Measurements from ENCODE around the gene TMEM271.
"Not testable (repeated sequence)": the region's sequence is repeated elsewhere in the genome, so short reads cannot be mapped to it uniquely, and the experiment has no call there.

TMEM271 gene

GRCh38 chr4:578451-579443 is 2.7 kb upstream of the TMEM271 start:
- DNase-seq, result no peak

- no peak for DNase-seq
Measured at GRCh38 chr4:577499-578450, 1.7 kb upstream of the TMEM271 start.

GRCh38 chr4:576991-577498 is 950 bp upstream of the TMEM271 start:
- no peak for DNase-seq

GRCh38 chr4:575281-576141 is 584 bp downstream of the TMEM271 start:
- no peak for DNase-seq

- no peak for DNase-seq
Measured at GRCh38 chr4:574346-575161, 1.5 kb downstream of the TMEM271 start.

- no peak for DNase-seq
Measured at GRCh38 chr4:573122-573892, 2.8 kb downstream of the TMEM271 start.

- DNase-seq, result no peak
Measured at GRCh38 chr4:572594-572993, 3.5 kb downstream of the TMEM271 start.

GRCh38 chr4:571838-572572 is 4.1 kb downstream of the TMEM271 start:
- no peak for DNase-seq

- no peak for DNase-seq
Measured at GRCh38 chr4:570754-571153, 5.3 kb downstream of the TMEM271 start.

- no peak for DNase-seq
Measured at GRCh38 chr4:569958-570667, 6.0 kb downstream of the TMEM271 start.

- no peak for DNase-seq
Measured at GRCh38 chr4:568962-569361, 7.1 kb downstream of the TMEM271 start.

- DNase-seq, result no peak
Measured at GRCh38 chr4:568351-568652, 7.8 kb downstream of the TMEM271 start.

GRCh38 chr4:567457-568350 is 8.4 kb downstream of the TMEM271 start:
- DNase-seq, result no peak

- no peak for DNase-seq
Measured at GRCh38 chr4:566508-567295, 9.4 kb downstream of the TMEM271 start.

GRCh38 chr4:566035-566434 is 10.1 kb downstream of the TMEM271 start:
- no peak for DNase-seq

GRCh38 chr4:565614-566013 is 10.5 kb downstream of the TMEM271 start:
- DNase-seq, result not testable (repeated sequence)

GRCh38 chr4:562458-562857 is 13.6 kb downstream of the TMEM271 start:
- DNase-seq, result not testable (repeated sequence)
